Prostate gland (tissue), 2 donors: ENCODE data around the gene NFATC3.

Experiments used
- POLR2A ChIP-seq: fragments of 450-650 bp; IDR thresholded peaks from one replicate; pipeline ENCODE4 v1.6.1; 2016; ENCODE audit warnings: antibody characterized with exemption, mild to moderate bottlenecking
- POLR2AphosphoS5 ChIP-seq: sonication (generic); formaldehyde crosslinking; IDR thresholded peaks from one replicate; pipeline ENCODE4 v1.6.1; 2017; ENCODE audit warnings: antibody characterized with exemption
- TF ChIP-seq, protein P1 (sequence below), 4 experiments: fragments of 200-600 bp in 2 of 4; fragments of 450-650 bp in 2 of 4; sonication (generic) in 2 of 4; IDR thresholded peaks; 1 replicate in 3 of 4; 2 replicates in 1 of 4; pipeline ENCODE4 v1.5.1; 2016 to 2019; ENCODE audit warnings: antibody characterized with exemption in 4 of 4, mild to moderate bottlenecking in 2 of 4, moderate library complexity in 2 of 4

DNA sequence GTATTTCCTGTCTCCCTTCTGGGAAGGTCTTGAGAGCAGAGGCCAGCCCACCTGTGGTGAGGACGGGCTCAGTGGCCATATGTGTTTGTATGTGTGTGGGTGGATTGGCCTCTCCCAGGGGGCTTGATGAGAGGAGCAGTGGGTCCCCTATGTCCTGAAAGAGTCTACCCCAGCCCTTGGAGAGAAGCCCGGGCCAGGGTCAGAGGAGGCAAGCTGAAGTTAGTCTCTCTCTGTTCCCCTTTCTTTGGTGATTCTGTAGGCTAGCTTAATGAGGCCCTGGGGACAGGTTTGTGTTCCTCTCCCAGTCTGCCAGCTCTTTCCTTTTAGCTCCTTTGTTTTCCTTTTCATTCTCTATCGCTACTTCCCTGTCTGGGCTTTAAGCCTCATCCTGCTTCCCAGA, 23.8 kb upstream of the NFATC3 start:
- TF ChIP-seq POLR2AphosphoS5 (no peak), POLR2A (no peak)
- TF ChIP-seq, protein P1, sequence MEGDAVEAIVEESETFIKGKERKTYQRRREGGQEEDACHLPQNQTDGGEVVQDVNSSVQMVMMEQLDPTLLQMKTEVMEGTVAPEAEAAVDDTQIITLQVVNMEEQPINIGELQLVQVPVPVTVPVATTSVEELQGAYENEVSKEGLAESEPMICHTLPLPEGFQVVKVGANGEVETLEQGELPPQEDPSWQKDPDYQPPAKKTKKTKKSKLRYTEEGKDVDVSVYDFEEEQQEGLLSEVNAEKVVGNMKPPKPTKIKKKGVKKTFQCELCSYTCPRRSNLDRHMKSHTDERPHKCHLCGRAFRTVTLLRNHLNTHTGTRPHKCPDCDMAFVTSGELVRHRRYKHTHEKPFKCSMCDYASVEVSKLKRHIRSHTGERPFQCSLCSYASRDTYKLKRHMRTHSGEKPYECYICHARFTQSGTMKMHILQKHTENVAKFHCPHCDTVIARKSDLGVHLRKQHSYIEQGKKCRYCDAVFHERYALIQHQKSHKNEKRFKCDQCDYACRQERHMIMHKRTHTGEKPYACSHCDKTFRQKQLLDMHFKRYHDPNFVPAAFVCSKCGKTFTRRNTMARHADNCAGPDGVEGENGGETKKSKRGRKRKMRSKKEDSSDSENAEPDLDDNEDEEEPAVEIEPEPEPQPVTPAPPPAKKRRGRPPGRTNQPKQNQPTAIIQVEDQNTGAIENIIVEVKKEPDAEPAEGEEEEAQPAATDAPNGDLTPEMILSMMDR (IDR thresholded peaks at IDR 0.05), result no peak
